Measurements from ENCODE around the gene SEC22A.

DNA sequence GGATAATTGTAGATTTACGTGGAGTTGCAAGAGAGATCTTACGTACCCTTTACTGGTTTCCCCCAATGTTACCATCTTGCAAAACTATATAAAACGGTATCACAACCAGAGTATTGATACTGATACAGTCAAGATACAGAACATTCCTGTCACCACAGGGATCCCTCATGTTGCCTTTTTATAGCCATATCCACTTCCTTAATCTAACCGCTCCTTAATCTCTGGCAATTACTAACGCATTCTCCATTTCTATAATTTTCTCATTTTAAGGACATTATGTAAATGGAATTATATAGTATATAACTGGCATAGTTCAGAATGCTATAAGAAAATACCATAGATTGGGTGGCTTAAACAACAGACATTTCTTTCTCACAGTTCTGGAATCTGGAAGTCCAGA lies 61.1 kb downstream of the SEC22A start:
- TF ChIP-seq TAF1 (IDR thresholded peaks at IDR 0.05; ENCODE audit: low read depth) = no peak
- TF ChIP-seq CREB1 (IDR thresholded peaks at IDR 0.05; ENCODE audit: low read depth) = no peak
